AG09309 (cell line): ENCODE measurements around the gene MAD1L1.

ENCODE experiments used
- DNase-seq: peaks from one replicate; pipeline ENCODE4 v3.0.0-alpha.2; 2010; ENCODE audit warnings: low read depth
- H3K4me3 ChIP-seq: 2 replicates; pipeline ENCODE4 v1.5.1; 2011; ENCODE audit warnings: mild to moderate bottlenecking, low read depth, low read length, moderate library complexity; ENCODE audit not compliant: control insufficient read depth
- TF ChIP-seq, protein P1 (sequence below): IDR thresholded peaks from 2 replicates; pipeline ENCODE4 v1.5.1; 2011; ENCODE audit warnings: mild to moderate bottlenecking, low read depth, low read length, inconsistent platforms; ENCODE audit not compliant: insufficient read depth, control insufficient read depth; ENCODE audit errors: missing control alignments

Gene MAD1L1

DNA sequence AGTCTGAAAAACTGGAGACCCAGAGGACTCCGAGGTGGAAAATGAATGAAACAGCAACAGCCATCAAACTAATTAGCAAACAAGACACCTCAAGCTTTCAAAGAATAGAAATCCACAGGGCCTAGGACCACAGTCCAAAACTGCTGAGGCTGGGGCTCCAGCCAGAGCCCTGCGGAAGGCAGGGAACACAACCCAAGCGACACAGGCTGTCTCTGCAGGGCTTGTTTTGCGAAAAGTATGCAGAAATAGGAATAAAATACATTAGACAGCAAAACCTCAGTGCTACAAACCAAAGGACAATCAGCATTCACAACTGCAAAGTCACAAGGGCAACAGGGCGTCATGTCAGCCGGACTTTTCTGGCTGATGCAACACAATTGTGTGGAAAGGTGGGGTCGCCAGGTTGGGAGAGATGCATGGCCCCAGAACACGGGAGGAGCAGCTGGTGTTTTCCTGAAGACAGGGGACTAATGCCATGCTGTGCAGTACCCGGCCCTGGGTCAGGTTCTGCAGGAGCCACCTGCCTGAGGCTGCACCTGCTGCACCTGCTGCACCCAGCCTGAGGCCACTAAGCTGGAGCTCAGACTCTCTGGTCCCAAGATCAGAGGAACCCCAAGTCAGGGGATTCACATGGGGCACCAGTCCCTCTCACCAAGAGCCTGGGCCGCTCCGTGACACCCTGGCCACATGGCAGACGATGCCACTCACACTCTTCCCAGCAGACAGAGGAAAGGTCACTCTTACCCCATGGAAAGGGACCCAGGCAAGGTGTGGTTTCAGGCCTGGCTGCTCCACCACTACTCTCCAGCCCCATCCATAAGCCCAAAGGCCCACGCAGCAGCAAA, 74.2 kb downstream of the MAD1L1 start:
- no peak for DNase-seq
- TF ChIP-seq, protein P1, sequence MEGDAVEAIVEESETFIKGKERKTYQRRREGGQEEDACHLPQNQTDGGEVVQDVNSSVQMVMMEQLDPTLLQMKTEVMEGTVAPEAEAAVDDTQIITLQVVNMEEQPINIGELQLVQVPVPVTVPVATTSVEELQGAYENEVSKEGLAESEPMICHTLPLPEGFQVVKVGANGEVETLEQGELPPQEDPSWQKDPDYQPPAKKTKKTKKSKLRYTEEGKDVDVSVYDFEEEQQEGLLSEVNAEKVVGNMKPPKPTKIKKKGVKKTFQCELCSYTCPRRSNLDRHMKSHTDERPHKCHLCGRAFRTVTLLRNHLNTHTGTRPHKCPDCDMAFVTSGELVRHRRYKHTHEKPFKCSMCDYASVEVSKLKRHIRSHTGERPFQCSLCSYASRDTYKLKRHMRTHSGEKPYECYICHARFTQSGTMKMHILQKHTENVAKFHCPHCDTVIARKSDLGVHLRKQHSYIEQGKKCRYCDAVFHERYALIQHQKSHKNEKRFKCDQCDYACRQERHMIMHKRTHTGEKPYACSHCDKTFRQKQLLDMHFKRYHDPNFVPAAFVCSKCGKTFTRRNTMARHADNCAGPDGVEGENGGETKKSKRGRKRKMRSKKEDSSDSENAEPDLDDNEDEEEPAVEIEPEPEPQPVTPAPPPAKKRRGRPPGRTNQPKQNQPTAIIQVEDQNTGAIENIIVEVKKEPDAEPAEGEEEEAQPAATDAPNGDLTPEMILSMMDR = no peak
- H3K4me3 ChIP-seq = no peak overlapping the region

DNA sequence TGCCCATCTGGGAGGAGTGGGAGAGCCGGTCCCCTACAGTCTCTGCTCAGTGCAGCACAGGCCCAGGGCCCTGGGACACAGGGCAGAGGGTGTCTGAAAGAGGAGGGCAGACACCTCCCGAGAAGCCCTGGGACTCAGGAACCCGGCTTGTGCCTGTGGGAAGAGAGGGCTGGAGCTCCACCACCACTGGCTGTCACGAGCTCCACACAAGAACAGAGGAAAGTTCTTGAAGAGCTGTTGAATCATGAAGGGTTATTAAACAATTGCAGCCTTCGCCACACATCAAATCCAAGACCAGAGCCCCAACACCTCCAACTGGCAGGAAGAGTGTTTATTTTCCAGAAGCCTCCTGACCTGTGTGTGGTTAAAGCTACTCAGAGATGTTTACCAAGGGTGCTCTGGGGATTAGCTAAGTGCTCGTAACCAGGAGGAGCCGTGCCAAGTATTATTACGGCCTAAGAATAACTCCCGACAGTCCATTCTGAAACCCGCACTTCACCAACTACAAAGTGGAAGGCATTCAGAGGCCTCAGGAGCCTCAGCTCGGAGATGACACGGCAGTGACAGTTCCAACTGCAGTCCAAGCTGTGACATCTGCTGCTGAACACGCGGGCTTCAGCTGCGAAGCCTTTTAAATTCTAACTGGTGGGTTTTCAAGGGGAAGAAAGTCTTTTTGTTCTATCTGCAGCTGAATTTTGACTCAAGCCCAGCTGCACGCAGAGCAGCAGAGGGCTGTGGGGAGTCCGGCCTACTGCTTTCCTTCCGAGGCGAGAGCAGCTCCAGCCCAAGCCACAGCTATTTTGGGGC, 75.1 kb downstream of the MAD1L1 start:
- DNase-seq = peak; percentile 64

DNA sequence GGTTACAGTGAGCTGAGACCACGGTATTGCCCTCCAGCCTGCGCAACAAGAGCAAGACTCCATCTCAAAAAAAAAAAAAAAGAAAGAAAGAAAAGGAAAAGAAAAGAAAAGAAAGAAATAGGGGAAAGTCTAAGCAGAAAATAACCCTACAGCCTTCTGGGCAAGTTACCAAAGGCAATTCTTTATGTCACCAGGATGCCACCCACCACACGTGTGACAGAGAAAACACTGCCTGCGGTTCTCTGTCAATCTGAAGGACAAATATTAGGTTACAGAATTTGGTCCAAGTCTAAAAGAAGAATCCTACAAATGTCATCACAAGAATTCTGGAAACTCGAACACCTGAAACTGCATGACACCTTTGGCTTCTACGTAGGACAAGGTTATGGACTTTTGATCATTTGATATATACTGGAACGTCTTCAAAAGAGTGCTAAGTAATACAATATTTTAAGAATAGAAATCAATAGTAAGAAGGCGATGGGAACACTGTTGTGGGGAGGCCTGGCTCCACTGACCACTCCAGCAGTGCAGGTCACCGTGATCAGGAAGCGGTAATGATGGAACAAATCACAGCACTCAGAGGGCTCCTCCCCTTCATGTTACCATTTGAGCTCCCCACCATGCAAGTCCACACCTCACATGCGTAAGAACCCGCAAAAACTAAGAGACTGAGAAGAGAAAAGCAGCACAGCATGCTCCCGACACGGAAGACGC, 75.8 kb downstream of the MAD1L1 start:
- TF ChIP-seq, protein P1 = no peak
- DNase-seq = no peak
- H3K4me3 ChIP-seq = no peak overlapping the region

More for the DNA sequence above, 75.1 kb downstream of the MAD1L1 start:
- TF ChIP-seq, protein P1 = no peak
- H3K4me3 ChIP-seq = no peak overlapping the region

DNA sequence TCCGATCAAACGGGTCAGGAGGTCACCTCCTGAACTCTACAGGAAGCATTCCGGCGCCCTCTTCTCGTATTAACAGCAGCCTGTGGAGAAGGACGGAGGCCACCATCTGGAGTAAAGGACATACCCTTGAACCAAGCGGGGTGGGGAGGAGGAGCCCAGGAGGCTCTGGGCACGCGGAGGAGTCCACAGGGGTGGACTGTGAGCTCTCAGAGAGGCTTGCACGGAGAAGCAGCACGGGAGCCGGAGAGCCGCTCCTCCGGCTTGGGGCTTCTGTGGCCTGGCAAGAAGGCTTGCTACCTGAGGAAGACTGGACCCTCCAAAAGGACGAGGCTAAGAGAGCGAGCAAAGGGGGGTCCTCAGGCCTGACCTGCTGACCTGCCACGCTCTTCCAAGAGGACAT, 77.9 kb downstream of the MAD1L1 start:
- no peak overlapping the region for H3K4me3 ChIP-seq
- TF ChIP-seq, protein P1 = no peak
- DNase-seq = no peak

DNA sequence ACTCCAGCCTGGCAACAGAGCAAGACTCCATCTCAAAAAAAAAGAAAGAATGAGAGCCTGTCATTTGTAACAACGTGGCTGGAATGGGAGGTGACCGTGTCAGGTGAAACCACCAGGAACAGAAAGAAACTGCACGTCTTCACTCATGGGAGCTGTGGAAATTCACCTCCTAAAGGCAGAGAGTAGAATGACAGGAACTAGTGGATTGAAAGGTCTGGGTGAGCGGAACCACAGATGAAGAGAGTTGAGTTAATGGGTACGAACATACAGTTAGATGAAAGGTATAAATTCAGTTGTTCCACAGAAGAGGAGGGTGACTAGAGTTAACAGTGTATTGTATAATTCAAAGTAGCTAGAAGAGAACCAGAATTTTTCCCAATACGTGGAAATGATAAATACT, 78.6 kb downstream of the MAD1L1 start:
- TF ChIP-seq, protein P1 = no peak
- no peak for DNase-seq

DNA sequence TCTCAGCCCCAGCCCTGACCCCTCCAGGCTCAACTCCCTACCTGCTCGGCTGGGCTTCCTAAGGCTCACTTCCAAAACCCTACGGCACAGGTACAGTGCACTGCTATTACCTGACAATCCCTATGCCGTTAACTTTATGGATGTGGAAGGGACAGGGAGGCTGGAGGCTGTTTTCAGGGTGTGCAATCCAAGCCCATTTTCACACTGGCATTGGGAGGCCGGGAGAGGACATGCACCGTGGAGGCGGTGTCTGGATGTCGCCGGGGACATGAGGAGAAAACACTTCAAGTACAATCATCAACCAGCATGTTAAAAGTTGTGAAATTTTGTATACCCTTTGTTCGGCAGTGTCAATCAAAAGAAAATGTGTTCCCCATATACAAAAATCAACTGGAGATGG, 80.1 kb downstream of the MAD1L1 start:
- H3K4me3 ChIP-seq = no peak overlapping the region
- no peak for DNase-seq
- TF ChIP-seq, protein P1 = no peak

More for the DNA sequence above, 78.6 kb downstream of the MAD1L1 start:
- H3K4me3 ChIP-seq = no peak overlapping the region
